WTC11 (cell line): ENCODE measurements around the gene SEPTIN1. TPM values are rescaled to one million over a fixed set of nuclear protein-coding genes. Genes with fewer than 3 reads are reported as not detected.
A peak's percentile ranks its signal among the peaks of the same experiment; 100 is the strongest.

Experiments used
- AR ChIP-seq: fragments of 250-450 bp; sonication (Bioruptor Pico); IDR thresholded peaks from 2 replicates; pipeline ENCODE4 v1.9.0; 2021; ENCODE audit warnings: mild to moderate bottlenecking
- CREB1 ChIP-seq: sonication (generic); formaldehyde crosslinking; IDR thresholded peaks from 2 replicates; pipeline ENCODE4 v1.8.0; 2023; ENCODE audit warnings: mild to moderate bottlenecking, missing genetic modification reagents
- CREM ChIP-seq: sonication (generic); formaldehyde crosslinking; IDR thresholded peaks from 2 replicates; pipeline ENCODE4 v1.8.1; 2022; ENCODE audit warnings: mild to moderate bottlenecking, missing genetic modification reagents, moderate library complexity
- MXD4 ChIP-seq: fragments of 250-450 bp; sonication (Bioruptor Pico); IDR thresholded peaks from 2 replicates; pipeline ENCODE4 v1.8.0; 2021; ENCODE audit warnings: mild to moderate bottlenecking, moderate library complexity, borderline replicate concordance
- NFYB ChIP-seq: sonication (generic); formaldehyde crosslinking; conservative IDR thresholded peaks from 2 replicates; pipeline ENCODE4 v1.8.0; 2022; ENCODE audit warnings: low read depth, missing genetic modification reagents
- NR2C2 ChIP-seq: sonication (generic); formaldehyde crosslinking; IDR thresholded peaks from 2 replicates; pipeline ENCODE4 v1.8.0; 2022; ENCODE audit warnings: mild to moderate bottlenecking, missing genetic modification reagents
- PRRX2 ChIP-seq: fragments of 250-450 bp; sonication (Bioruptor Pico); IDR thresholded peaks from 2 replicates; pipeline ENCODE4 v1.8.0; 2021; ENCODE audit warnings: mild to moderate bottlenecking
- SOX15 ChIP-seq: fragments of 250-450 bp; sonication (Bioruptor Pico); IDR thresholded peaks from 2 replicates; pipeline ENCODE4 v1.9.0; 2021; ENCODE audit warnings: mild to moderate bottlenecking
- ZNF138 ChIP-seq: sonication (generic); formaldehyde crosslinking; conservative IDR thresholded peaks from 2 replicates; pipeline ENCODE4 v1.8.1; 2022; ENCODE audit warnings: mild to moderate bottlenecking, moderate library complexity, missing genetic modification reagents
- ZNF671 ChIP-seq: fragments of 250-450 bp; sonication (Bioruptor Pico); IDR thresholded peaks from 2 replicates; pipeline ENCODE4 v1.8.0; 2021; ENCODE audit warnings: mild to moderate bottlenecking
- total RNA-seq: library from RNA; stranded (reverse); gene quantifications from 3 replicates; pipeline ENCODE4 v1.2.3, GENCODE V29; 2021
- TF ChIP-seq, protein P1 (sequence below): fragments of 250-450 bp; sonication (Bioruptor Pico); IDR thresholded peaks from 2 replicates; pipeline ENCODE4 v1.9.0; 2021; ENCODE audit warnings: mild to moderate bottlenecking
- TF ChIP-seq, protein P2 (sequence below): fragments of 250-450 bp; sonication (Bioruptor Pico); IDR thresholded peaks from 2 replicates; pipeline ENCODE4 v1.9.0; 2021; ENCODE audit warnings: mild to moderate bottlenecking, borderline replicate concordance
- TF ChIP-seq, protein P3 (sequence below): fragments of 250-450 bp; sonication (Bioruptor Pico); IDR thresholded peaks from 2 replicates; pipeline ENCODE4 v1.9.0; 2021; ENCODE audit warnings: moderate library complexity, mild to moderate bottlenecking, inconsistent platforms, borderline replicate concordance
- TF ChIP-seq, protein P4 (sequence below): sonication (generic); formaldehyde crosslinking; IDR thresholded peaks from 2 replicates; pipeline ENCODE4 v1.8.0; 2022; ENCODE audit warnings: missing genetic modification reagents

The SEPTIN1 gene
- total RNA-seq, 1 experiment from 2014 or later = 2.3 TPM

GRCh38 chr16:30377812-30378235 is 4.5 kb downstream of the SEPTIN1 start (continued):
- no peak for TF ChIP-seq AR (CRISPR knock-in tag)
- no peak for TF ChIP-seq ZNF138 (CRISPR knock-in tag)
- TF ChIP-seq NFYB (CRISPR knock-in tag) = no peak
- TF ChIP-seq, protein P1, sequence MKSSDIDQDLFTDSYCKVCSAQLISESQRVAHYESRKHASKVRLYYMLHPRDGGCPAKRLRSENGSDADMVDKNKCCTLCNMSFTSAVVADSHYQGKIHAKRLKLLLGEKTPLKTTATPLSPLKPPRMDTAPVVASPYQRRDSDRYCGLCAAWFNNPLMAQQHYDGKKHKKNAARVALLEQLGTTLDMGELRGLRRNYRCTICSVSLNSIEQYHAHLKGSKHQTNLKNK (CRISPR knock-in tag) = no peak
- TF ChIP-seq PRRX2 (CRISPR knock-in tag) = no peak; the same call in 1 of the 2 replicates
- TF ChIP-seq, protein P2, sequence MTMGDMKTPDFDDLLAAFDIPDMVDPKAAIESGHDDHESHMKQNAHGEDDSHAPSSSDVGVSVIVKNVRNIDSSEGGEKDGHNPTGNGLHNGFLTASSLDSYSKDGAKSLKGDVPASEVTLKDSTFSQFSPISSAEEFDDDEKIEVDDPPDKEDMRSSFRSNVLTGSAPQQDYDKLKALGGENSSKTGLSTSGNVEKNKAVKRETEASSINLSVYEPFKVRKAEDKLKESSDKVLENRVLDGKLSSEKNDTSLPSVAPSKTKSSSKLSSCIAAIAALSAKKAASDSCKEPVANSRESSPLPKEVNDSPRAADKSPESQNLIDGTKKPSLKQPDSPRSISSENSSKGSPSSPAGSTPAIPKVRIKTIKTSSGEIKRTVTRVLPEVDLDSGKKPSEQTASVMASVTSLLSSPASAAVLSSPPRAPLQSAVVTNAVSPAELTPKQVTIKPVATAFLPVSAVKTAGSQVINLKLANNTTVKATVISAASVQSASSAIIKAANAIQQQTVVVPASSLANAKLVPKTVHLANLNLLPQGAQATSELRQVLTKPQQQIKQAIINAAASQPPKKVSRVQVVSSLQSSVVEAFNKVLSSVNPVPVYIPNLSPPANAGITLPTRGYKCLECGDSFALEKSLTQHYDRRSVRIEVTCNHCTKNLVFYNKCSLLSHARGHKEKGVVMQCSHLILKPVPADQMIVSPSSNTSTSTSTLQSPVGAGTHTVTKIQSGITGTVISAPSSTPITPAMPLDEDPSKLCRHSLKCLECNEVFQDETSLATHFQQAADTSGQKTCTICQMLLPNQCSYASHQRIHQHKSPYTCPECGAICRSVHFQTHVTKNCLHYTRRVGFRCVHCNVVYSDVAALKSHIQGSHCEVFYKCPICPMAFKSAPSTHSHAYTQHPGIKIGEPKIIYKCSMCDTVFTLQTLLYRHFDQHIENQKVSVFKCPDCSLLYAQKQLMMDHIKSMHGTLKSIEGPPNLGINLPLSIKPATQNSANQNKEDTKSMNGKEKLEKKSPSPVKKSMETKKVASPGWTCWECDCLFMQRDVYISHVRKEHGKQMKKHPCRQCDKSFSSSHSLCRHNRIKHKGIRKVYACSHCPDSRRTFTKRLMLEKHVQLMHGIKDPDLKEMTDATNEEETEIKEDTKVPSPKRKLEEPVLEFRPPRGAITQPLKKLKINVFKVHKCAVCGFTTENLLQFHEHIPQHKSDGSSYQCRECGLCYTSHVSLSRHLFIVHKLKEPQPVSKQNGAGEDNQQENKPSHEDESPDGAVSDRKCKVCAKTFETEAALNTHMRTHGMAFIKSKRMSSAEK (CRISPR knock-in tag) = no peak
- TF ChIP-seq SOX15 = no peak
- TF ChIP-seq NR2C2 (CRISPR knock-in tag) = no peak
- TF ChIP-seq ZNF671 = no peak
- TF ChIP-seq, protein P3, sequence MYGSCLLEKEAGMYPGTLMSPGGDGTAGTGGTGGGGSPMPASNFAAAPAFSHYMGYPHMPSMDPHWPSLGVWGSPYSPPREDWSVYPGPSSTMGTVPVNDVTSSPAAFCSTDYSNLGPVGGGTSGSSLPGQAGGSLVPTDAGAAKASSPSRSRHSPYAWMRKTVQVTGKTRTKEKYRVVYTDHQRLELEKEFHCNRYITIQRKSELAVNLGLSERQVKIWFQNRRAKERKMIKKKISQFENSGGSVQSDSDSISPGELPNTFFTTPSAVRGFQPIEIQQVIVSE = no peak
- TF ChIP-seq, protein P4, sequence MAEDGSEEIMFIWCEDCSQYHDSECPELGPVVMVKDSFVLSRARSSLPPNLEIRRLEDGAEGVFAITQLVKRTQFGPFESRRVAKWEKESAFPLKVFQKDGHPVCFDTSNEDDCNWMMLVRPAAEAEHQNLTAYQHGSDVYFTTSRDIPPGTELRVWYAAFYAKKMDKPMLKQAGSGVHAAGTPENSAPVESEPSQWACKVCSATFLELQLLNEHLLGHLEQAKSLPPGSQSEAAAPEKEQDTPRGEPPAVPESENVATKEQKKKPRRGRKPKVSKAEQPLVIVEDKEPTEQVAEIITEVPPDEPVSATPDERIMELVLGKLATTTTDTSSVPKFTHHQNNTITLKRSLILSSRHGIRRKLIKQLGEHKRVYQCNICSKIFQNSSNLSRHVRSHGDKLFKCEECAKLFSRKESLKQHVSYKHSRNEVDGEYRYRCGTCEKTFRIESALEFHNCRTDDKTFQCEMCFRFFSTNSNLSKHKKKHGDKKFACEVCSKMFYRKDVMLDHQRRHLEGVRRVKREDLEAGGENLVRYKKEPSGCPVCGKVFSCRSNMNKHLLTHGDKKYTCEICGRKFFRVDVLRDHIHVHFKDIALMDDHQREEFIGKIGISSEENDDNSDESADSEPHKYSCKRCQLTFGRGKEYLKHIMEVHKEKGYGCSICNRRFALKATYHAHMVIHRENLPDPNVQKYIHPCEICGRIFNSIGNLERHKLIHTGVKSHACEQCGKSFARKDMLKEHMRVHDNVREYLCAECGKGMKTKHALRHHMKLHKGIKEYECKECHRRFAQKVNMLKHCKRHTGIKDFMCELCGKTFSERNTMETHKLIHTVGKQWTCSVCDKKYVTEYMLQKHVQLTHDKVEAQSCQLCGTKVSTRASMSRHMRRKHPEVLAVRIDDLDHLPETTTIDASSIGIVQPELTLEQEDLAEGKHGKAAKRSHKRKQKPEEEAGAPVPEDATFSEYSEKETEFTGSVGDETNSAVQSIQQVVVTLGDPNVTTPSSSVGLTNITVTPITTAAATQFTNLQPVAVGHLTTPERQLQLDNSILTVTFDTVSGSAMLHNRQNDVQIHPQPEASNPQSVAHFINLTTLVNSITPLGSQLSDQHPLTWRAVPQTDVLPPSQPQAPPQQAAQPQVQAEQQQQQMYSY = 0 out of 2 replicates have a peak, but pooled peaks have one; percentile 6
- peak; percentile 85 for TF ChIP-seq CREM
- no peak for TF ChIP-seq CREB1 (CRISPR knock-in tag)
- TF ChIP-seq MXD4 (CRISPR knock-in tag) = no peak
